Ishikawa (cell line): Measurements from ENCODE around the gene BRD2.

Experiments used
- CREB1 ChIP-seq: IDR thresholded peaks from 2 replicates; pipeline ENCODE4 v1.6.1; 2012; ENCODE audit warnings: low read depth
- EP300 ChIP-seq: IDR thresholded peaks from 2 replicates; pipeline ENCODE4 v1.6.1; 2012; ENCODE audit warnings: borderline replicate concordance
- FOXM1 ChIP-seq: IDR thresholded peaks from 2 replicates; pipeline ENCODE4 v1.6.1; 2012; ENCODE audit warnings: low read depth, borderline replicate concordance
- MAX ChIP-seq: IDR thresholded peaks from 2 replicates; pipeline ENCODE4 v1.6.1; 2012
- NFIC ChIP-seq: IDR thresholded peaks from 2 replicates; pipeline ENCODE4 v1.6.1; 2012
- RAD21 ChIP-seq: IDR thresholded peaks from 2 replicates; pipeline ENCODE4 v1.6.1; 2012; ENCODE audit warnings: low read depth
- REST ChIP-seq: IDR thresholded peaks from 2 replicates; pipeline ENCODE4 v1.6.1; 2012; ENCODE audit warnings: low read depth, mild to moderate bottlenecking
- TAF1 ChIP-seq: IDR thresholded peaks from 2 replicates; pipeline ENCODE4 v1.6.1; 2012; ENCODE audit warnings: low read depth, mild to moderate bottlenecking
- TCF12 ChIP-seq: IDR thresholded peaks from 2 replicates; pipeline ENCODE4 v1.6.1; 2012; ENCODE audit warnings: low read depth
- YY1 ChIP-seq: IDR thresholded peaks from 2 replicates; pipeline ENCODE4 v1.6.1; 2012; ENCODE audit warnings: low read depth

GRCh38 chr6:32980488-32981038 lies 12.2 kb downstream of the BRD2 start:
- TF ChIP-seq MAX (no peak), TAF1 (no peak), EP300 (no peak), REST (no peak), YY1 (no peak), RAD21 (no peak), FOXM1 (no peak), TCF12 (no peak), CREB1 (no peak), NFIC (no peak)
